ENCODE data around the gene TNK2. TPM values are rescaled to one million over a fixed set of nuclear protein-coding genes. Genes with fewer than 3 reads are reported as not detected.
A peak's percentile ranks its signal among the peaks of the same experiment; 100 is the strongest.
"Not testable (repeated sequence)": the region's sequence is repeated elsewhere in the genome, so short reads cannot be mapped to it uniquely, and the experiment has no call there.

Gene TNK2
- total RNA-seq, 1 donor from 2014 or later = 11.3 TPM

DNA sequence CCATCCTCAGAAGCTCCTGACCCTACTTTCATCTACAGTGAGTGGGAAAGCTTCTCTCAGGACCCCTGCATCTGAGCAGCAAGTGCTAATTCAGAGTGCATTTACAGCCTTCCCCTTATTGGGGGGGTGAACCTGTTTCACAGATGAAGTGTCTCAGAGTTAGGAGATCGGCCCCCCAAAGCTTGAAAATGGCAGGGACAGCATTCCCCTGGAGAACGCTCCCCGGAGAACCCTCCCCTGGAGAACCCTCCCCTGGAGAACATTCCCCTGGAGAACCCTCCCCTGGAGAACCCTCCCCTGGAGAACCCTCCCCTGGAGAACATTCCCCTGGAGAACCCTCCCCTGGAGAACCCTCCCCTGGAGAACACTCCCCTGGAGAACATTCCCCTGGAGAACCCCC is 36.7 kb downstream of the TNK2 start:
- not testable (repeated sequence) for DNase-seq (ENCODE audit: low read depth in 2 of 2)

DNA sequence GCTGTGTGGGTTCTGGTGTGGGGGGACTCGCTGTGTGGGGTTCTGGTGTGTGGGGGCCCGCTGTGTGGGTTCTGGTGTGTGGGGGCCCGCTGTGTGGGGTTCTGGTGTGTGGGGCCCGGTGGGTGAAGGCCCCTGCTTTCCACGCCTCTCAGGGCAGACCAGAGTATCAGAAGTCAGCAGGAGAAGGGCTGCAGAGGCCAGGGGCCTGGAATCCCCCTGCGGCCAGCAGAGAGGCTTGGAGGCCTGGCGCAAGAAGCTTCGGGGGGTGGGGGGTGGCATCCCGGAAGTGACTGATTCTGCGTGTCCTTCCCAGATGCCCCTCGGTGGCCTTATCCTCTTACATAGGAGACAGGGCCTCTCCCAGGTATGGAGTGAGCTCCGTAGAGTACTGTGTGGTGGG is 37.4 kb downstream of the TNK2 start:
- DNase-seq (ENCODE audit: low read depth in 2 of 2) = no peak

DNA sequence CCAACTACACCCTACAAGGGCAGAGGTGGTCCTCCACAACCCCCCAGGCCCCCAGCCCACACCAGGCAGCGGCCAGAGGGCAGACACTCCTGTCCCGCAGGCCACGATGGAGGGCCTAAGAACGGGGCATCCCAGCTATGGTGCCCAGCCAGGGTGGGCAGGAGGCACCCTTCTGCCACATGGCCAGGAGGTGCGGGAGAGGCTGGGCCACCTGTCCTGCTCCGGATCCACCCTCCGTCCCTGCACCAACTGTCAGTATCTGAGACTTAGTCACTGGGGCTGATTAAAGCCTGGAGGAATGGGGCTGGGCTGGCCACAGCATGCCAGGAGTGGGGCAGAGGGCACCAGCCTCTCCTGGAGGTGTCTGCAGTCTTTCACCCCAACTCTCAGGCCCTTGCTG is 37.9 kb downstream of the TNK2 start:
- no peak for DNase-seq (ENCODE audit: low read depth in 2 of 2)

DNA sequence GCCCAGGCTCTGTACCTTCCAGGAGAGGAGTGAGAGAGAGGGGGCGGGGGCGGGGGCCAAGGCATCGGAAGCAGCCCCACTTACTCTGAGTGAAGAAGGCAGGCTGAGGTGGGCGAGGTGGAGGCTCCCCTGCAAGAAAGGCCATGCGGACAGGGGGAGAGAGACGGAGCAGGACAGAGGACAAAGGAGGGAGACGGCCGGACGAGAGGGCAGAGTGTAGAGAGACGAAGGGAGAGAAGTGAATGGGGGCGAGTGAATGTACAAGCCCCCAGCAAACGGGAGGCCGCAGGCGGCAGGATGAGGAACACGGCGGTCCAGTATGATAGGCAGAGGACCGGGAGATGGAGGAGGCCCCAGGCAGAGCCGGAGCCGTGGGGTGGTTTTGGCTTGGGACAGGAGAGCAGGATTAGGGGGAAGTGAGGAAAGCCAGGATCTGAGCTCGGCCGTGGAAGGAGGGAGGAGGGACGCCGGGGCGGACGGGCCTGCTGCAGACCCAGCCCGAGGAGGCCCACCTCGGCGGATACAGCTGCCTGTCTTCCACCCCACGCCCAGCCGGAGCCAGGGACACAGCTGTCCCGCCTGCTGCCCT is 38.8 kb downstream of the TNK2 start:
- no peak for DNase-seq (ENCODE audit: low read depth in 2 of 2)

DNA sequence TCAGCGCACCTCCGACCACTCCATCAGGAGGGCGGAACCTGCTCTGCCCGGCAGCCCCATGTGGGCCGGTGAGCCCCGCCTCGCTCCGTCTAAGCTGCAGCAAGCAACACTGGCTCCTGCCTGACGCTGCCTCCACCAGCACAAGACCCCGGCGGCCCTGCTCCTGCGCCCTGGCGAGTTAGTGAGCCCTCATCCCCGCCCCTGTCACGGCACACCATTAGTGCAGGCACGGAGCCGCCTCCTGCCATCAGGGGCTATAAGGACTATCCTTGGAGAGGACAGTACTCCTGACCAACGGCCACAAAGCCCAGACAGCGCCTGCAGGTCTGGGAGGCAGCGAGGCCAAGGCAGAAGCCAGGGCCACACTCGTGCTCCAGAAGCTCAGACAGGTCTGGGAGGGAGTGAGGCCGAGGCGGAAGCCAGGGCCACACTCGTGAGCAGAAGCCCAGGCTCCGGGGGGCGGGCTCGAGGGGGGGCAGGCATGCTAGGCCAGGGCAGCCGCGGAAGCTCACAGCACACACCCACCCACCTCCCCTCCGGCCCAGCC is 39.4 kb downstream of the TNK2 start:
- DNase-seq (ENCODE audit: low read depth in 2 of 2) = no peak

DNA sequence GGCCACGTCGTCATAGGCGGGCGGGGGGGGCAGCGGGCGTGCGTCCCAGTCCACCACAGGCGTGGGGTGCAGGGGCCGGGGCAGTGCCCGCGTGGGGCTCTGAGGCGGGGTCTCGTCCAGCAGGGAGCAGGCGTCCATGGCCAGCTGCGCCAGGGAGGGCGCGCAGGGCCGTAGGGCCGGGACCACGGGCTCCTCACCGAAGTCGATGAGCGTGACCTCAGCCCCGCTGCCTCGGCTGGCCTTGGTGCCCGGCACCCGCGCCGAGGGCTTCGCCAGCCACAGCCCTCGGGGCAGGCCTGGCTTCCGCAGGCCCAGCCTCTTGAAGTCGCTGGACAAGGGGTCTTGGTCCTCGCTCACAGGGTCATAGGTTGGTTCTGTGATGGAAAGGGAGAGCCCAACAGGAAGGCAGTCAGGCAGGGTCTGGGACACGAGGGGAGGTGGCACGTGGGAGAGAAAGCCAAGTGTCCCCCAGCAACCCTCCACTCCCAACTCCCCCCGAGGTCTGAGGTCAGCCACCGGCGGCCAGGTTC is 40.0 kb downstream of the TNK2 start:
- DNase-seq (ENCODE audit: low read depth in 2 of 2) = no peak

DNA sequence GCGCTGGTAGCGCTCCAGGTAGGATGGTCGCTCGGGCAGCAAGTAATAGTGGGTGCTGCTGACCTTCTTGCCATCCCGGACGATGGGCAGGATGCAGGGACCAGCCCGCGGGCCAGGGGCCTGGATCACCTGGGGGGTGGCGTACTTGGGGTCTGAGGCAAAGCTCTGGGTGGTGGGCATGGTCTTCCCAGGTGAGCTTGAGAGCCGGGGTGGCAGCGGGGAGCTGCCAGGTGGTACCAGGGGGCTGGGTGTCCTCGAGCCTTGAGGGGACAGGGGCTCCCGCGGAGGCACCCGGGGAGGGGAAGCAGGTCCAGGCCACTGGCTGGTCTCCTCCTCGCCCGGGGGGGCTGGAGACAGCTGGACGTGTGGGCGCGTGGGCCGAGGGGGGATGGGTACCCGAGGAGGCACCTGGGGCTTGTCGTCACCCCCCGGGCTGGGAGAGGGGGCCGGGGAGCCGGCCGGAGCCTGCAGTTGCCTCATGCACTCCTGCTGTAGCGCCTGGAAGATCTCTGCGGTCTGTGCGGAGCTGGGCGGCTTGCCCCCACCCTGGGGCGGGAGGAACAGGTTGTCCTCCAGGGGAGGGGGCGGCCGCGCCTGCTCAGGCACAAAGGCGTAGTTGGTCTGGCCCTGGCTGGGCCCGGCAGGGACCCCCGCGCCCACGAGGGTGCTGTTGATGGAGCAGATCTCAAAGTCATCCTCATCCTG is 40.6 kb downstream of the TNK2 start:
- no peak for DNase-seq (ENCODE audit: low read depth in 2 of 2)

DNA sequence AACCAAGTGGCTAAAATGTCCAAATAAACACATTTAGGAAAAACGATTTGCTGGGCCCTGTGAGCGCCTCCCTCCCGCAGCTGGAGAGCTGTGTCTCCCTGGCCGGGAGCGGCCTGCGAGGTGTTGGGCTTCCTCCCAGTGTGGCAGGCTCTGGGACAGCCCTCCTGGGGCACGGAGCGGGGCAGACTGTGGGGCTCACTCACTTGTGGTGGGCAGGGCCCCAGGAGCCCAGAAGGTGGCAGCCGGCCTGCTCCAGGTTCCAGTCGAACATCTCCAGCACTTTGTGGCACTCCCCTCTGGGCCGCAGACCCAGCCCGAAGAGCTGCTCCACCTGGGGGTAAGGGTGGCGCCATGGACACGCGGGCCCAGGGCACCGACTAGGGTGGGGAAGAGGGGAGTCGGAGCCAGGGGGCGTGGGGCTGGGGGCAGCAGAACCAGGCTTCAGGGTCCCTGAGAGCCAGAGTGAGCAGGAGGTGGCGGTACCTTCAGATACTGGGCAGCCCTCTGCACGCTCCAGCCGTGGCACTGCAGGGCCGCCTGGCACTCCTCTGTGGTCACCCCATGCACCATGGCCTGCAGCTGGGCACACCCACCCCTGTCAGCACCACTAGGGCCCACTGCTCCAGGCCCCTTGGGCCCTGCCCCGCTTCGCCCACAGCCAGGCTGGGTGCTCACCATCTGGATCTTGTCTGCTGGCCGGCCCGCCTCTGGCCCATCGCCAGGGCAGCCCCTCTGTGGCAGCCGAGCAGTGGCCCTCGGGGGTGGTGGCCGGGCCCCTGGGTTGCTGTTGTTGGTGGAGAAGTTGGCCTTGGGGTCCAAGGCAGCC is 41.5 kb downstream of the TNK2 start:
- no peak for DNase-seq (ENCODE audit: low read depth in 2 of 2)

DNA sequence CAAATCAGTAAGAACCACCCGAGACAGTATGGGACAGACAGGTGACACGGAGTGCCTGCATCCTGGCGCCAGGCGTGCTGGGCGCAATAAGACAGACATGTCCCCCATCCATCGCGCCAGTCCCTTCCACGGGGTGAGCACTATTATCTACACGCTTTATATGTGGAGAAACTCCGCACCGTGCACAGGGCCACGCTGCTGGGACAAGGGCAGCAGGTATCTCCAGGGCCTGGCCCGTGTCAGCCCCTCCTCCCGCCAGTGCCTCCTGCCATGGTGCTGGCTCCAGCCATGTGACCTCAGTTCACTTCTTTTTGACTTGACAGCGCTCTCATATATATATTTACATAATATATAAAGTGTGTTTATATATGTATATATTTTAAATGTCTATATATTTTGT is 42.6 kb downstream of the TNK2 start:
- no peak for DNase-seq (ENCODE audit: low read depth in 2 of 2)

DNA sequence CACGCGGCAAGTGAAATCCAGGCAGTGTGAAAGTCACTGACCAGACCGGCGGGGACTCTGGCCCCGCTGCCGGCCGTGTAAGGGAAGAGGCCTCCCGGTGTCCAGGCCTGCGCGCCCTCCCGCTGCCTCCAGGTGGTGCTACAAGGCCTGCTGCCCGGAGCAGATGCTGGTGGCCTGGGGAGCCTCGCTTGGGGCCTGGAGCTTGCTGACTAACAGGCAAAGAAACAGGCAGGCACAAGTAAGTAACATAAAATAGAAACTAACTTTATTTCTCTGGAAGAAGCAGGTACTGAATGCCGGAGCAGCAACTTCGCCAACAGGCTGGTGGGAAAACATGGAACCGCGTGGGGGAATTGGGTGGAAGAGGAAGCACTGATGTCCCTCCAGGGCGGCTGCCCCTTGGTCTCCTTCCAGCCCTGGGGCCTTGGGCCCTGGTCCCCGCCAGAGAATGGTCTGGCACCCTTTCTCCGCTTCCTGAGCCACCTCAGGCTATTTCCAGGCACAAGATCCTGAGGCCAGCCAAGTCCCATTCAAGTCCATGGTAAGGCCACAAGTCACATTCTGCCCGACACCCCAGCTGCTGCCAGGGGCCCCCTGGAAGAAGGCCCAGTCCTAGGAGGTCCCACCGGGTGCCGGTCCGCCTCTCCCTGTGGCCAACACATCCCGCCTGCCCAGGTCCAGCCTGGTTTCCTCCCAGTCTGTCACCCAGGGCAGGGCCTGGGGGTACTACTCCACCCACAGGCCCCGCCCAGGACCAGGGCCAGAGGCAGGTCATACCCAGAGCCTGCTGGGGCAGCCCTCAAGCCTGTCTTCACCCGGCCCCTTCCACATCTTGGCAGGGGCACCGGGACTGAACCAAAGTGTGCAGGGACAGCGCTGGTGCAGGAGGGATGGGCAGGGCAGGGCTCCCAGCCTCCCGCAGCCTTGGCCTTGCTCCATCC is 45.0 kb downstream of the TNK2 start:
- DNase-seq (ENCODE audit: low read depth in 2 of 2) = peak; percentile 75 to 89

DNA sequence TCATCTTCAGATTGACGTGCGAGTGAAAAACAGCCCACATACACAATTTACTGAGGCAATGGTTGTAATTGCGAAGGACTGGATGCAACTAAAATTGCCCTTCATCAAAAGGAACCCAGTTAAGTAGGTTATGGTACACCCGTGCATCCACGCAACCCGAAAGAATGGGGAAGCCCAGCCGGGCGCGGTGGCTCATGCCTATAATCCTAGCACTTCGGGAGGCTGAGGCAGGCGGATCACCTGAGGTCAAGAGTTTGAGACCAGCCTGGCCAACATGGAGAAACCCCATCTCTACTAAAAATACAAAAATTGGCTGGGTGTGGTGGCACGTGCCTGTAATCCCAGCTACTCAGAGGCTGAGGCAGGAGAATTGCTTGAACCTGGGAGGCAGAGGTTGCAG is 46.0 kb downstream of the TNK2 start:
- not testable (repeated sequence) for DNase-seq (ENCODE audit: low read depth in 2 of 2)

DNA sequence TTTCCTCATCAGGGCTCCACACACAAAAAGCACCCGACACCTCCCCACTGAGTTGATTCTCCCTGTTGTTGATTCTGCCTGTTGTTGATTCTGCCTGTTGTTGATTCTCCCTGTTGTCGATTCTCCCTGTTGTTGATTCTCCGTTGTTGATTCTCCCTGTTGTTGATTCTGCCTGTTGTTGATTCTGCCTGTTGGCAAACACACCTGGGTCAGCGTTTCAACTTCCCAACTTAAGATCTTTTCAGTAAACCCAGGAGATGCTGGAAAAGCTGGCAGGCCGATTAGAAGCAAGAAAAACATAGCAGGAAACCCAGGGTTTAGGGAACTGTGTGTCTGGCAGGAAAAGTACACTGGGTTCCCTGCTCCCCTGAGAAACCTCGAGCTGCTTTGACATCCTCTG is 47.9 kb downstream of the TNK2 start:
- DNase-seq (ENCODE audit: low read depth in 2 of 2) = no peak

DNA sequence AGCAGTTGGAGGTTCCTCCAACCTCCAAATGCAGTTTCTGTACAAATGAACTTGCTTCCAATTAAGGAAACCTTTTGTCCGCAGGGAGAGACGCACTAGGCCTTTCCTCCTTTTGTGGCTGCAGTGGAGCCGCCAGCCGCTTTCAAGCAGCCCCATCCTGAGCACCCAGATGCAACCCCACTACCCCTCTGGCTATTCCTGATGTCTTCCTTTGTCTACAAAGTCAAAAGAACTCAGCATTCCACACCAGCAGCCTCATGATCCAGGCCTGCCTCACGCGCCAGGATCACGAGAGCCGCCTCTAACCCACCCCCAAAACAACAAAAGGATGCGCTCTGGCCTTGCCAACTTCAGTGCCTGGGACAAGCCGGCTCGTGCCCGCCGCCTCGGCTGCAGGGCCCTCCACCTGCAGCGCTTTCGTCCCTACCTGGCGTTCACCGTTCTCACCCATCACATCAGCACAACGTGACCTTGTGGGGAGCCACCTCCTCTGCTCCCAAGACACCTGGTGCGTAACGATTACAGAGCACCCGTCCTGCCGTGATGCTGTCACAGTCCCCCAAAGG is 48.4 kb downstream of the TNK2 start:
- DNase-seq (ENCODE audit: low read depth in 2 of 2) = no peak

DNA sequence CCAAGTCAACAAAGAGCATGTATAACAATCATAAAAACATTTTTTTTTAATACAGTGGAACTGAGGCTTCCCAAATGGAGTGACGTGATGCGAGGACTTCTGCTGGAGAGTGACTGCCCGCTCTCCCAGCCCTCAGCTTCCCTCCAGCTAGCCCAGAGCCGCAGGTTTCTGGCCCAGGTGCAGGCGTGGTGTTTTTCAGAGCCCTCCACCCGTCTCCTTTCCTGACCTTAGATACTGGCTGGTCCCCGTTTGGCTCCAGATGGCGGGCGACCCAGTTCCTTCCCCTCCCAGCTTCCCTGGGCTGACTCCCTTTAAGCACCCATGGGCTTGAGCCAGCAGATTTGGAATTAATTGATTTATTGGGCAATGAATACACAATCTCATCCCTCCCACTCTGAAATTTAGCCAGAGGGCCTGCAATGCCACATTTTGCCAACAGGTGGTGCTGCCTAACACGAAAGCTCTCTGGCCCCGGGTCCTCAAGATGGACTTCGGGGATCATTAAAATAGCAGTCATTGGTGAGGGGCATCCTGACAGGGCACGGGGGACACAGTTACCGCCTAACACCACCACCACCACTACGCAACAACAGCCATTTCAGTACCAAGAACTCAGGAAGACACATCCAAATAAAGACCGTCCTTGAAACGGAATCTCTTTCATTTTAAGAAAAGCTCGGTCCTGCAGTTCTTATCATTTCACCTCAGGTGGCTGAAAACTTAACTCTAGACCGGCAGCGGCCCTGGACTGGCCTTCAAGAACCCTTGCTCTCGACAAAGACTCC is 49.1 kb downstream of the TNK2 start:
- DNase-seq (ENCODE audit: low read depth in 2 of 2) = peak; percentile 18 to 56

DNA sequence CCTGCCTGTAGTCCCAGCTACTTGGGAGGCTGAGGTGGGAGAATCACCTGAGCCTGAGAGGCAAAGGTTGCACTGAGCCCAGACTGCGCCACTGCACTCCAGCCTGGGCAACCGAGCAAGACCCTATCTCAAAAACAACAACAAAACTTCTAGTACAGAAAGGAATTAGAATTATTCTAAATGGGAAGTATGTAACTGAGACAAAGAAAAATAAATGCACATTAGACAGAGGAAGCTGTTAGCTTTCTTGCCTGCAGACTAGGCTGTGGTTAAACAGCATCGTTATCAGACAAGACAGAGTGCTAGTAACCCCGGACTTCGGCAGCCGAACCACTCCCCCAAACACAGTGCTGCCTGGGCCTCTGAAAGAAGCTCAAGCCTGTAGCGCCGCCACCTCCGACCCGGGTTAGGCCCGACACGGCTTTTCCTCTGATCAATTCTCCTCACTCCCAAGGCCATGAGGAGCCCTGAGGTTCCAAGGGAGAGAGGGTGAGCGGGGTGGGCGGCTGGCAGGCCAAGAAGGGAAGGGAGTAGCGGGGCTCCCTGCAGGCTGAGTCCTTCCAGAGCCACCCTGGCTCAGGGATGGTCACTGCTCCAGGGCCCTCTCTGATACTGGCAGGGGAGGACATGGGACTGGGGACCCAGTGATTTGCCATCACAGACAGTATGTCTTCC is 51.8 kb downstream of the TNK2 start:
- no peak for DNase-seq (ENCODE audit: low read depth in 2 of 2)

DNA sequence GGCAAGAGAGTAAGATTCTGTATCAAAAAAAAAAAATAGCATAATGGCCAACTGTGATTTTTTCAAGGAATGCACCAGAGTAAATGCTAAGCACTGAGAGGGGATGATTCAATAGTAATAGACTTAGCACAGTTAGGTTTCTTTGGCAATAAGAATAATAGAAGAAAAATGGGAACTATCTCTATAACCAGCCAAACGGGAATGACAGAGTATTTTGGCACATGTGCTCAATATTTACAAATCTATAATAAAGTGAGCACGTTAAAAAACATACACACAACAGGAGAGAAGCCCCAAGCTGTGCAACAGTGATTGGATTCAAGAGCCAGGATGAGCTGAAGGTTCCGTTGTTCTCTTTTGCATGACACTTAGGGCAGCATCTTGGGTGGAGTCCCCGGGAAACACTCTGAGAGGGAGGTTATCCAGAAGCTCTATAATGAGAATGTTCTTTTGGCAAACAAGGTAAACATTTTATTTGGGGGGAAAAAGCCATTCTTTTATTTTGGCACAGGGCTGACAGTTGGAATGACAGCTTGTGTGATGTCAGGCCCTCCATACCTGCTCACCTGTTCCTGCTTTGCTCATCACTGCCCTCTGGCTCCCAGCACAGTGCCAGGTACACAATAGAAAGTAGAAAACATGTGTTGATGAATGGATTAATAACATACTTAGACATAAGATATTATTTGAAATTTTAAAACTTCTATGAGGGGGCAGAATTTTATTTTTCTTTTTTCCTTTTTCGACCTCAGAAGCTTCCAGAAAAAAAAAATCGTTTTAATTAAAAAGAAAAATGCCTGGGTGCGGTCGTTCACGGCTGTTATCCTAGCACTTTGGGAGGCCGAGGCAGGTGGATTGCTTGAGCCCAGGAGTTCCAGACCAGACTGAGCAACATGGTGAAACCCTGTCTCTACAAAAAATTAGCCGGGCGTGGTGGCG is 52.6 kb downstream of the TNK2 start:
- no peak for DNase-seq (ENCODE audit: low read depth in 2 of 2)

DNA sequence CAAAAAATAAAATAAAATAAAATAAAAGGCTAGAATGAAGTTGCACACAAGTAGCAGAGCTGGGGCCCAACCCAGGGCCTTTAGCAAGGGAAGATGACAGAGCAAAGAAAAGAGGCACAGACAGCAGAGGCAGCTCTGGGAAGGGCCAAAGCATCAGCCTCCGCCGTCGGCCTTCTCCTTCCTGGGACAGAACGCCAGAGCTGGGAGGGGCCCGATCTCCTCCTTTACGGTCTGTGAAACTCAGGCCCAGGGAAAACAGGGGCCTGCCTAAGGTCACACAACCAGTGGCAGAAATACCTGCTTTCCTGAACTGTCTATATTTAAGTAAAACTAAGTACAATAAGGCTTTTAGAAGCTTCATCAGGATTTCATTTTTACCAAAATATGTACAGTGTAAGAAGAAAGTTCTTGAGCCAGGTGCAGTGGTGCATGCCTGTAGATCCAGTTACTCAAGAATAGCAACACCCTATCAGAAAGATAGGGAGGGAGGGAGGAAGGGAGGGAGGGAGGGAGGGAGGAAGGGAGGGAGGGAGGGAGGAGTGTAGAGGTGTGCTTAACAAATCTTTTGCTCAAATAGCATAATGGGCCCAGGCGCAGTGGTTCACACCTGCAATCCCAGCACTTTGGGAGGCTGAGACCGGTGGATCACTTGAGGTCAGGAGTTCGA is 53.6 kb downstream of the TNK2 start:
- no peak for DNase-seq (ENCODE audit: low read depth in 2 of 2)

DNA sequence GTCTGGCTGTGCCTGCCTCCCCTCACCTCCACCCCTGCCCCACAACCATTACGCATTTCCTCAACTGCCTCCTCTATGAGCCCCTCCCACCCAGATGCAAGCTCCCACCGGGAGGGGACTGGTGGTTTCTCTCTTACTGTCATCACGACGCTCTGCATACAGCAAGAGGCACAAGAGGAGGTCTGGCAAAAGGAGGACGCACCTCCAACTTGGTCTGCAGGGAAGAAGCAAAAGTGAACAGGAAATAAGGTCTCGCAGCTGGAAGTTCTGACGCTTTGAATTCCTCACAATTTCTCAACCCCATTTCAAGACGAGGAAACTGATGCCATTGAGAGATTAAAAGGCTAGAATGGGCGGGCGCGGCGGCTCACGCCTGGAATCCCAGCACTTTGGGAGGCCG is 54.4 kb downstream of the TNK2 start:
- no peak for DNase-seq (ENCODE audit: low read depth in 2 of 2)

All from dermis microvascular lymphatic vessel endothelial cell (primary cell).